Measurements from ENCODE around the gene TTC7B. TPM values are rescaled to one million over a fixed set of nuclear protein-coding genes. Genes with fewer than 3 reads are reported as not detected.

Gene TTC7B
- total and polyA plus RNA-seq, 2 of the 8 experiments (the other 6 are each of a cell fraction or from before 2014, with no cell fraction given) = 23.7 to 34.0 TPM

GRCh38 chr14:90639641-90640040 is 176.6 kb downstream of the TTC7B start:
- Histone ChIP-seq H2BK12ac (ENCODE audit: low read depth, low read length) (peak overlapping the region; percentile 35; the same call in 1 of the 2 replicates), H2BK120ac (replicated peaks; ENCODE audit: low read depth, low read length) (peak overlapping the region; percentile 65)
- POLR2A ChIA-PET (ENCODE audit: partially characterized antibody) = no interaction called here

More at GRCh38 chr14:90639641-90640040, 176.6 kb downstream of the TTC7B start:
- Histone ChIP-seq H3K27me3 (replicated peaks in 1 of 4; ENCODE audit: control insufficient read depth in 3 of 4, extremely low read depth in 1 of 4, insufficient read depth in 3 of 4, low read length in 3 of 4) (no peaks in the 10 kb centered on the region), H3K4me1 (replicated peaks in 1 of 4; ENCODE audit: control insufficient read depth in 3 of 4, insufficient read depth in 4 of 4, low read length in 3 of 4) (peaks cover 4 to 25% (median 13%) of the 10 kb centered on the region in 4 experiments), H2BK20ac (ENCODE audit: low read length) (no peak overlapping the region; the same call in 1 of the 2 replicates), H2BK15ac (ENCODE audit: low read length) (no peak overlapping the region), H4K5ac (ENCODE audit: insufficient read length, low read depth, low read length) (no peak overlapping the region), H3K23ac (ENCODE audit: insufficient read length) (no peak overlapping the region), H4K8ac (ENCODE audit: extremely low read depth, insufficient read depth, low read length) (no peak overlapping the region; the same call in 1 of the 2 replicates), H2AK5ac (ENCODE audit: low read depth, low read length) (no peak overlapping the region), H4K91ac (replicated peaks; ENCODE audit: insufficient read length, low read length) (no peak overlapping the region), H2BK5ac (ENCODE audit: low read depth, low read length) (no peak overlapping the region), H4K20me1 (replicated peaks in 1 of 2; ENCODE audit: control insufficient read depth in 1 of 2, insufficient read depth in 2 of 2, low read length in 2 of 2) (no peaks in the 10 kb centered on the region), H3K79me1 (ENCODE audit: low read depth, low read length) (no peaks in the 10 kb centered on the region), H3K79me2 (ENCODE audit: control insufficient read depth in 1 of 2, insufficient read depth in 2 of 2, low read length in 2 of 2) (no peaks in the 10 kb centered on the region), H2AFZ (ENCODE audit: low read length) (no peak overlapping the region), H3K27ac (ENCODE audit: low read depth, low read length) (no peak overlapping the region), H3K18ac (ENCODE audit: extremely low read depth, low read length) (no peak overlapping the region), H3K23me2 (ENCODE audit: low read depth, low read length) (peaks cover 4% of the 10 kb centered on the region; the same call in 1 of the 2 replicates), H3K4me3 (ENCODE audit: extremely low read depth in 1 of 4, insufficient read depth in 2 of 4, low read depth in 3 of 4, low read length in 4 of 4) (no peak overlapping the region), H3K14ac (ENCODE audit: insufficient read length) (no peak overlapping the region), H3K9me3 (ENCODE audit: insufficient read depth in 2 of 2, low read depth in 1 of 2, low read length in 1 of 2) (no peaks in the 10 kb centered on the region), H3K56ac (replicated peaks; ENCODE audit: insufficient read length, low read depth, low read length) (no peak overlapping the region), H3K9ac (replicated peaks in 1 of 4; ENCODE audit: extremely low read depth in 1 of 4, low read depth in 3 of 4, low read length in 3 of 4) (no peak overlapping the region), H3K4me2 (ENCODE audit: insufficient read depth in 1 of 2, low read depth in 2 of 2, low read length in 2 of 2) (no peak overlapping the region), H3K4ac (replicated peaks; ENCODE audit: insufficient read length, low read depth, low read length) (no peak overlapping the region), H3K36me3 (ENCODE audit: control insufficient read depth in 2 of 4, insufficient read depth in 4 of 4, low read length in 3 of 4) (no peaks in the 10 kb centered on the region)
- CTCF ChIA-PET (ENCODE audit: partially characterized antibody) = no interaction called here
- TF ChIP-seq E2F6 (IDR thresholded peaks at IDR 0.05) (no peak), TAF1 (IDR thresholded peaks at IDR 0.05; ENCODE audit: low read depth, low read length) (no peak), ATF2 (IDR thresholded peaks at IDR 0.05; ENCODE audit: low read length) (no peak), POLR2A (IDR thresholded peaks at IDR 0.05; ENCODE audit: control extremely low read depth in 1 of 2, low read depth in 2 of 2, low read length in 2 of 2) (no peak), SAP30 (IDR thresholded peaks at IDR 0.05; ENCODE audit: insufficient read depth, insufficient replicate concordance, low read length) (no peak), CBX8 (IDR thresholded peaks at IDR 0.05; ENCODE audit: borderline replicate concordance, low read depth, low read length) (no peak), RBBP5 (IDR thresholded peaks at IDR 0.05; ENCODE audit: borderline replicate concordance, low read depth, low read length) (no peak), SUZ12 (IDR thresholded peaks at IDR 0.05; ENCODE audit: low read length) (no peak), CTCF (IDR thresholded peaks at IDR 0.05; ENCODE audit: control extremely low read depth in 1 of 3, insufficient read depth in 1 of 3, low read depth in 1 of 3, low read length in 3 of 3) (no peak)
- WGBS, 2 experiments (ENCODE audit: extremely low coverage in 1 of 2, insufficient coverage in 1 of 2, insufficient read length in 1 of 2, insufficient replicate concordance in 2 of 2, low coverage in 1 of 2, low lambda C conversion rate in 2 of 2, missing lambda C conversion rate in 1 of 2) = 82% methylated on average over 9 of the region's 9 CpGs; no CpG with 5 or more reads in 1 of the 2 experiments
- no peak for DNase-seq (ENCODE audit: low read depth in 1 of 2, low spot score in 2 of 2)
- no peak for FAIRE-seq
